ENCODE measurements around the gene MCF2L2.

MCF2L2 gene

GRCh38 chr3:183278479-183279088 lies 149.8 kb downstream of the MCF2L2 start (continued):
- TF ChIP-seq MYNN (tag by site-specific recombination; IDR thresholded peaks at IDR 0.05; ENCODE audit: borderline replicate concordance) (no peak), ZNF302 (tag by site-specific recombination; IDR thresholded peaks at IDR 0.05; ENCODE audit: low read depth) (no peak), ZNF548 (tag by site-specific recombination; IDR thresholded peaks at IDR 0.05) (no peak), PATZ1 (tag by site-specific recombination; IDR thresholded peaks at IDR 0.05) (no peak), ZNF362 (tag by site-specific recombination; IDR thresholded peaks at IDR 0.05) (no peak), ZNF423 (tag by site-specific recombination; IDR thresholded peaks at IDR 0.05) (no peak), GLIS2 (tag by site-specific recombination; IDR thresholded peaks at IDR 0.05) (no peak), ZNF624 (tag by site-specific recombination; IDR thresholded peaks at IDR 0.05) (no peak)
- TF ChIP-seq, protein P1, sequence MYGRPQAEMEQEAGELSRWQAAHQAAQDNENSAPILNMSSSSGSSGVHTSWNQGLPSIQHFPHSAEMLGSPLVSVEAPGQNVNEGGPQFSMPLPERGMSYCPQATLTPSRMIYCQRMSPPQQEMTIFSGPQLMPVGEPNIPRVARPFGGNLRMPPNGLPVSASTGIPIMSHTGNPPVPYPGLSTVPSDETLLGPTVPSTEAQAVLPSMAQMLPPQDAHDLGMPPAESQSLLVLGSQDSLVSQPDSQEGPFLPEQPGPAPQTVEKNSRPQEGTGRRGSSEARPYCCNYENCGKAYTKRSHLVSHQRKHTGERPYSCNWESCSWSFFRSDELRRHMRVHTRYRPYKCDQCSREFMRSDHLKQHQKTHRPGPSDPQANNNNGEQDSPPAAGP (tag by site-specific recombination; IDR thresholded peaks at IDR 0.05): no peak

- H3K36me3 ChIP-seq (ENCODE audit: control insufficient read depth in 2 of 2, insufficient read depth in 1 of 2, low read length in 2 of 2): no peaks in the 10 kb centered on the region
- H3K4me3 ChIP-seq (ENCODE audit: low read depth, low read length): no peak overlapping the region
- H3K9me3 ChIP-seq (ENCODE audit: control insufficient read depth, insufficient read depth, low read depth, low read length): no peaks in the 10 kb centered on the region
- H3K27ac ChIP-seq (ENCODE audit: extremely low read depth, low read depth, low read length): no peak overlapping the region
- no peaks in the 10 kb centered on the region for H3K4me1 ChIP-seq (ENCODE audit: control insufficient read depth, insufficient read depth, low read length)
- POLR2A ChIA-PET: interaction anchor here (0.7 kb wide), 1 partner anchor 23 kb away, joined by 3 read pairs; no protein-coding TSS in a partner anchor
- CTCF ChIA-PET: no interaction called here
- TF ChIP-seq, protein P2, sequence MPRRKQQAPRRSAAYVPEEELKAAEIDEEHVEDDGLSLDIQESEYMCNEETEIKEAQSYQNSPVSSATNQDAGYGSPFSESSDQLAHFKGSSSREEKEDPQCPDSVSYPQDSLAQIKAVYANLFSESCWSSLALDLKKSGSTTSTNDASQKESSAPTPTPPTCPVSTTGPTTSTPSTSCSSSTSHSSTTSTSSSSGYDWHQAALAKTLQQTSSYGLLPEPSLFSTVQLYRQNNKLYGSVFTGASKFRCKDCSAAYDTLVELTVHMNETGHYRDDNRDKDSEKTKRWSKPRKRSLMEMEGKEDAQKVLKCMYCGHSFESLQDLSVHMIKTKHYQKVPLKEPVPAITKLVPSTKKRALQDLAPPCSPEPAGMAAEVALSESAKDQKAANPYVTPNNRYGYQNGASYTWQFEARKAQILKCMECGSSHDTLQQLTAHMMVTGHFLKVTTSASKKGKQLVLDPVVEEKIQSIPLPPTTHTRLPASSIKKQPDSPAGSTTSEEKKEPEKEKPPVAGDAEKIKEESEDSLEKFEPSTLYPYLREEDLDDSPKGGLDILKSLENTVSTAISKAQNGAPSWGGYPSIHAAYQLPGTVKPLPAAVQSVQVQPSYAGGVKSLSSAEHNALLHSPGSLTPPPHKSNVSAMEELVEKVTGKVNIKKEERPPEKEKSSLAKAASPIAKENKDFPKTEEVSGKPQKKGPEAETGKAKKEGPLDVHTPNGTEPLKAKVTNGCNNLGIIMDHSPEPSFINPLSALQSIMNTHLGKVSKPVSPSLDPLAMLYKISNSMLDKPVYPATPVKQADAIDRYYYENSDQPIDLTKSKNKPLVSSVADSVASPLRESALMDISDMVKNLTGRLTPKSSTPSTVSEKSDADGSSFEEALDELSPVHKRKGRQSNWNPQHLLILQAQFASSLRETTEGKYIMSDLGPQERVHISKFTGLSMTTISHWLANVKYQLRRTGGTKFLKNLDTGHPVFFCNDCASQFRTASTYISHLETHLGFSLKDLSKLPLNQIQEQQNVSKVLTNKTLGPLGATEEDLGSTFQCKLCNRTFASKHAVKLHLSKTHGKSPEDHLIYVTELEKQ (tag by site-specific recombination; IDR thresholded peaks at IDR 0.05; ENCODE audit: borderline replicate concordance): no peak
- no peak for TF ChIP-seq ZNF132 (tag by site-specific recombination; IDR thresholded peaks at IDR 0.05; ENCODE audit: borderline replicate concordance)
- TF ChIP-seq ZBTB11 (tag by site-specific recombination; conservative IDR thresholded peaks at IDR 0.05; ENCODE audit: low read depth): no peak
- no peak for TF ChIP-seq ZNF221 (tag by site-specific recombination; IDR thresholded peaks at IDR 0.05; ENCODE audit: borderline replicate concordance)
- TF ChIP-seq ZNF747 (tag by site-specific recombination; IDR thresholded peaks at IDR 0.05): no peak
- TF ChIP-seq ZNF239 (tag by site-specific recombination; IDR thresholded peaks at IDR 0.05): no peak
- no peak for TF ChIP-seq ZNF660 (tag by site-specific recombination; IDR thresholded peaks at IDR 0.05)
- no peak for TF ChIP-seq ZNF140 (tag by site-specific recombination; IDR thresholded peaks at IDR 0.05)
- no peak for TF ChIP-seq ZSCAN30 (tag by site-specific recombination; IDR thresholded peaks at IDR 0.05)
- no peak for TF ChIP-seq ZNF76 (tag by site-specific recombination; IDR thresholded peaks at IDR 0.05; ENCODE audit: borderline replicate concordance, low read depth)
- no peak for TF ChIP-seq ZNF10 (tag by site-specific recombination; IDR thresholded peaks at IDR 0.05)
- no peak for TF ChIP-seq ZNF404 (tag by site-specific recombination; IDR thresholded peaks at IDR 0.05)
- no peak for TF ChIP-seq TRIM28 (IDR thresholded peaks at IDR 0.05; ENCODE audit: borderline replicate concordance, low read length)
- TF ChIP-seq, protein P3, sequence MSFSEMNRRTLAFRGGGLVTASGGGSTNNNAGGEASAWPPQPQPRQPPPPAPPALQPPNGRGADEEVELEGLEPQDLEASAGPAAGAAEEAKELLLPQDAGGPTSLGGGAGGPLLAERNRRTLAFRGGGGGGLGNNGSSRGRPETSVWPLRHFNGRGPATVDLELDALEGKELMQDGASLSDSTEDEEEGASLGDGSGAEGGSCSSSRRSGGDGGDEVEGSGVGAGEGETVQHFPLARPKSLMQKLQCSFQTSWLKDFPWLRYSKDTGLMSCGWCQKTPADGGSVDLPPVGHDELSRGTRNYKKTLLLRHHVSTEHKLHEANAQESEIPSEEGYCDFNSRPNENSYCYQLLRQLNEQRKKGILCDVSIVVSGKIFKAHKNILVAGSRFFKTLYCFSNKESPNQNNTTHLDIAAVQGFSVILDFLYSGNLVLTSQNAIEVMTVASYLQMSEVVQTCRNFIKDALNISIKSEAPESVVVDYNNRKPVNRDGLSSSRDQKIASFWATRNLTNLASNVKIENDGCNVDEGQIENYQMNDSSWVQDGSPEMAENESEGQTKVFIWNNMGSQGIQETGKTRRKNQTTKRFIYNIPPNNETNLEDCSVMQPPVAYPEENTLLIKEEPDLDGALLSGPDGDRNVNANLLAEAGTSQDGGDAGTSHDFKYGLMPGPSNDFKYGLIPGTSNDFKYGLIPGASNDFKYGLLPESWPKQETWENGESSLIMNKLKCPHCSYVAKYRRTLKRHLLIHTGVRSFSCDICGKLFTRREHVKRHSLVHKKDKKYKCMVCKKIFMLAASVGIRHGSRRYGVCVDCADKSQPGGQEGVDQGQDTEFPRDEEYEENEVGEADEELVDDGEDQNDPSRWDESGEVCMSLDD (tag by site-specific recombination; IDR thresholded peaks at IDR 0.05): no peak
These were observed 151.2 kb downstream of the MCF2L2 start for GRCh38 chr3:183277260-183277659.
